Measurements from ENCODE around the gene PTPRU.

Gene PTPRU

GRCh38 chr1:29259802-29260441 lies 23.6 kb downstream of the PTPRU start:
- DNase-seq (ENCODE audit: extremely low read depth in 1 of 2, low read depth in 1 of 2) = peak in 1 of 2 donors; percentile 17

GRCh38 chr1:29260531-29260930 lies 24.2 kb downstream of the PTPRU start:
- DNase-seq (ENCODE audit: extremely low read depth in 1 of 2, low read depth in 1 of 2) = no peak

GRCh38 chr1:29264773-29265389 lies 28.6 kb downstream of the PTPRU start:
- DNase-seq (ENCODE audit: extremely low read depth in 1 of 2, low read depth in 1 of 2) = no peak

- no peak for DNase-seq (ENCODE audit: extremely low read depth in 1 of 2, low read depth in 1 of 2)
Observed at GRCh38 chr1:29266912-29267311, 30.6 kb downstream of the PTPRU start.

- no peak for DNase-seq (ENCODE audit: extremely low read depth in 1 of 2, low read depth in 1 of 2)
Observed at GRCh38 chr1:29267321-29268070, 31.2 kb downstream of the PTPRU start.

GRCh38 chr1:29269382-29269781 lies 33.1 kb downstream of the PTPRU start:
- DNase-seq (ENCODE audit: extremely low read depth in 1 of 2, low read depth in 1 of 2) = no peak

GRCh38 chr1:29270929-29271521 lies 34.7 kb downstream of the PTPRU start:
- no peak for DNase-seq (ENCODE audit: extremely low read depth in 1 of 2, low read depth in 1 of 2)

- DNase-seq (ENCODE audit: extremely low read depth in 1 of 2, low read depth in 1 of 2) = no peak
Observed at GRCh38 chr1:29271724-29272123, 35.4 kb downstream of the PTPRU start.

GRCh38 chr1:29272147-29272907 lies 36.0 kb downstream of the PTPRU start:
- no peak for DNase-seq (ENCODE audit: extremely low read depth in 1 of 2, low read depth in 1 of 2)

GRCh38 chr1:29275435-29275834 lies 39.1 kb downstream of the PTPRU start:
- no peak for DNase-seq (ENCODE audit: extremely low read depth in 1 of 2, low read depth in 1 of 2)

- DNase-seq (ENCODE audit: extremely low read depth in 1 of 2, low read depth in 1 of 2) = no peak
Observed at GRCh38 chr1:29278124-29278523, 41.8 kb downstream of the PTPRU start.

GRCh38 chr1:29279406-29279805 lies 43.1 kb downstream of the PTPRU start:
- DNase-seq (ENCODE audit: extremely low read depth in 1 of 2, low read depth in 1 of 2) = no peak

- DNase-seq (ENCODE audit: extremely low read depth in 1 of 2, low read depth in 1 of 2) = no peak
Observed at GRCh38 chr1:29279951-29280391, 43.6 kb downstream of the PTPRU start.

GRCh38 chr1:29280409-29281131 lies 44.2 kb downstream of the PTPRU start:
- DNase-seq (ENCODE audit: extremely low read depth in 1 of 2, low read depth in 1 of 2) = no peak

GRCh38 chr1:29281571-29281970 lies 45.2 kb downstream of the PTPRU start:
- no peak for DNase-seq (ENCODE audit: extremely low read depth in 1 of 2, low read depth in 1 of 2)

GRCh38 chr1:29282135-29282923 lies 46.0 kb downstream of the PTPRU start:
- DNase-seq (ENCODE audit: extremely low read depth in 1 of 2, low read depth in 1 of 2) = no peak

GRCh38 chr1:29282924-29283803 lies 46.8 kb downstream of the PTPRU start:
- no peak for DNase-seq (ENCODE audit: extremely low read depth in 1 of 2, low read depth in 1 of 2)

GRCh38 chr1:29283804-29284195 lies 47.5 kb downstream of the PTPRU start:
- no peak for DNase-seq (ENCODE audit: extremely low read depth in 1 of 2, low read depth in 1 of 2)
